HG03045 (cell line): Measurements from ENCODE around the gene KIAA2012.

Experiments used
- ATAC-seq: cut with Tn5 transposase; IDR thresholded peaks from one replicate; pipeline ENCODE4 v1.9.1; 2021; ENCODE audit warnings: mild to moderate bottlenecking, moderate library complexity; ENCODE audit not compliant: unreplicated experiment

The KIAA2012 gene

DNA sequence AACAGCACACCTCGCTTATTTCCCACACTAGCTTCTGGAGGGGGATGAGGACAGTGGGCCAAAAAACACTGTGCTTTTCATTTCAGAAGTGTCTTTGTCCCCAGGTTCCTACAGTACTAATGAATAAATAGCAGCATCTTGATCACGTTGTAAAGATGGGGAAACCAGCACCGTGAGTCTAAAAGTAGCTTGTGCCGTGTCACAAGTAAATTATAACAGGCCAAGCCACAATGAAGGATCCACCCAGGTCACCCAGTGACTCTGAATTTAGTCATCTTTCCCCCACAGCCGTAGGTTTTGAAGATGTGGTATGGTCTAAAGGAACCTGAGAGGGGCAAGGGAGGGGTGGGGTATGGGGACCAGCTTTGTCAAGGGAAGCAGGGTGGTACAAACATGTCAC lies 30.6 kb upstream of the KIAA2012 start:
- ATAC-seq: no peak

DNA sequence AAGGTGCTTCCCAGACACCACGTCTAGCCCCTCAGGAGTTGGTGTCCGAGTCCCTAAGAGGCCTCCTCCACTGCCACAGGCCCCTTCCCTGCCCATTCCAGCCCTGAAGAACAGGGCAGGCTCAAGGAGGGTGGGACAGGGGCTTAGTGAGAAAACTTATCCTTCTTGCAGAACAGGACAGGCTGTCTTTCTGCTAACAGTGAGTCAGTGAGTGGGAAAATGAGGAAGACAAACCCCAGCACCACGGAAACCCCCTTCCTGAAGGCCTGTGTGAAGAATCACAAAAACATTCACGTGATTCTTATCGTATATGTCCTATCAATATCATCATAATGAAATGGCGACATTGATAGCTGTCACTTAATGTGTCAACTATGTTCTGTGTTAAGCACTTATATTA lies 29.6 kb upstream of the KIAA2012 start:
- ATAC-seq: no peak

DNA sequence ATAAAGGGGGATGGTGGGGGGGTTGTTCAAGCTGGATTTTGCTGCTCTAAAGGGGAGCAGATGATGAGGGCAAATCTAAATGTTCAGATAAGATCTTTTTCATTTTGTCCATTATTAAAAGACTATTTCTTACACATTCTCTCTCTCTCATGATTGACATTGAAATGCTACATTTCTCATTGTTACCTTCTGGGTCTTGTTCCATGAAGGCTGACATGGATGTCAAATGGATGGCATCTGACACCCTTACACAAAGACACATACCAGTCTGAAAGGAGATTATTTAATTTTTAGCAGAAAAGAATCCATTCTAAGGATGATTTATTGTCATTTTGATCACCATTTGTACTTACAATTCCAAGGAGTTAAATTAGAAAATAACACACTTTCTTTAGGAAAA lies 28.3 kb upstream of the KIAA2012 start:
- no peak for ATAC-seq

DNA sequence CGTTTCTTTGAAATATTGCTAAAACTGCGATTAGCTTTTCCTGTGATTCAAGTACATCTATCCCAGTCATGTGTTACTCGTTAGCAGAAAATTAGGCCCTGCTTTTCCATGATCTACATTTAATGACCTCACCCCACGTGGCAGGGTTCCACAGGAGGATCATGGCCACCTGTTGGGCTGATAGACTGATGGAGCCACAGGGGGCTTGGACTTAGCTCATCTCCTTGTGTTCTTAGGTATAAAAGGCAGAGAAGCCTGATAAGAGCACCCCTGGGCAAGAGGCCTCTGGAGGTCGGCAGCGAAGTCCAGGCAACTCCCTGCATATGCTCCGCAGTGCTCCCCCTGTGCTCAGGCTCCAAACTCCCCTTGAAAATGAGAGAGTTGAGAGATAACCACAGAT lies 26.5 kb upstream of the KIAA2012 start:
- ATAC-seq: no peak

DNA sequence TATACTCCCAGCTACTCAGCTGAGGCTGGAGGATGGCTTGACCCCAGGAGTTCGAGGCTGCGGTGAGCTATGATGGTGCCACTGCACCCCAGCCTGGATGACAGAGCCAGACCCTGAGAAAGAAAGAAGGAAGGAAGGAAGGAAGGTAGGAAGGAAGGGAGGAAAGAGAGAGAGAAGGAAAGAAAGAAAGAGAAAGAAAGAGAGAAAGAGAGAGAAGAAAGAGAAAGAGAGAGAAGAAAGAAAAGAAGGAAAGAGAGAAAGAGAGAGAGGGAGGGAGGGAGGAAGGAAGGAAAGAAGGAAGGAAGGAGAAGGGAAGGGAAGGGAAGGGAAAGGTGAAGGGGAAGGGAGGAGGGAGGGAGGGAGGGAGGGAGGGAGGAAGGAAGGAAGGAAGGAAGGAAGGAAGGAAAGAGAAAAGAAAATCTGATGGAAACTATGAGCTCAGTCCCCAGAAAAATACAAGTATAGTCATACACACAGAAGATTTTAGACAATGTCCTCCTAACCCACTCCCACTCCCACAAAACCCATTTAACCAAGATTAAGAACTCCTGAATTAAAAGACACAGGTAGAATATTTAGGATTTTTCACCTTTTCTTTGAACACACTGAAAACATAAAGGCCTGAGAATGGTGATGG lies 23.8 kb upstream of the KIAA2012 start:
- ATAC-seq: no peak

DNA sequence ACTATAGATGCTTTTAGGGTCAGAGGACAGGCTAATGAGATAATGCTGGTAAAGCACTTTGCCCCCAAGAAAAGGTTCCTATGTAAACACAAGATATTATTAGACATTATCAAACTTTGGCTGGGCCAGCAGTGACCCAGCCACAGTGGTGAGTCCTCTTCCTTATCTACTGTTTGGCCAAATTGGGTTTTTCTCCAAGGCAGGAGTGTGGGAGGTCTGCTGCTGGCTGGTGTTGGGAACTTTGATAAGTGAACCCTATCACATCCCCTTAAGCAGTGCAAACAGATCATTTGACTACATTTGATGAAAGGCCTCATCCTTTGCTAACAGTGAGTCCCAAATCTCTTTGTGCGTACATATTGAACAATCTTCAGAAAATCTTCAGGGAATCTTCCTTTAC lies 23.2 kb upstream of the KIAA2012 start:
- no peak for ATAC-seq

DNA sequence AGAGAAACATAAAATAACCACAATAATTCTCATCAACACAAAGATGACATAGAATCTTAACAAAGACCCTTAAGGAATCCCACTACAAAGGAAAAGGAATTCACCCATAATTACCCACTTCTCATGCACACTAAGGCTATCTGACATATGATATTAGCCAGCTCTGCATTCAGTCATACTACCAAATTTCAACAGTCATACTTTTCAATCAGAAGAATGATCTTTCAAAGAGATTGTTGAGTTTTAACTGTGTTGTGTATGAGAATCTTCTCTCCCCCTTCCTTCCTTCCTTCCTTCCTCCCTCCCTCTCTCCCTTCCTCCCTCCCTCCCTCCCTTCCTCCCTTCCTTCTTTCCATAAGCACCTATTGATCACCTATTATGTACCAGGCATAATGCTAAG lies 22.4 kb upstream of the KIAA2012 start:
- ATAC-seq: no peak

DNA sequence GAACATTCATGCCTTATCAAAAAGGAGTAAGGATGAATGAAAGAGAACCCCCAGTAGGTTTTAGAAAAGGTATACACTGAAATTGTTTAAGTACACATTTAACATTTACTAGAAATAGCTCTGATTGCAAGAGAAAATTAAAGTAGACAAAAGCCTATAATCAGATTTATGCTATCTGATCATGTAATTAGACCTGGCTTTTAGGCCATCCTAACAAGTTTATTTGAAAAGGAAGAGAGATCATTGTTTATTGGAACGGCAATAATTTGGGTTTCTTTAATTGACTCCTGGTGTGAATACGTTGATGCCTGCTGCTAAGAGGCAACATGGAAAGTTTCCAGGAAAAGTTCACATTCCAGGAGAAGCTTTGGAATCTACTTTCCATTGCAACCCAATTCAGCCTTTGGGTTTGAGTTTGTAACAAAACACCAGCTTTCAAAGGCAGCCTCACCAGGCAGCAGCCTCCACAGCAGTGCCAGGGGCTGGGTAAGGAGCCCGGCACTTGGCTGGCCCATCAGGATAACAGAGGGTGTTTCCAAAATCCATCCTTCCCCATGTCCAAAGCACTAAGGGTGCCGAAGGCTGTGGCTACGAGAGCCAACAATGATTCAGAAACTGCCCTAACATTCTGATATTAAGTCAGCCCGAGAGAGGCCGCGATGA lies 21.4 kb upstream of the KIAA2012 start:
- ATAC-seq: no peak

DNA sequence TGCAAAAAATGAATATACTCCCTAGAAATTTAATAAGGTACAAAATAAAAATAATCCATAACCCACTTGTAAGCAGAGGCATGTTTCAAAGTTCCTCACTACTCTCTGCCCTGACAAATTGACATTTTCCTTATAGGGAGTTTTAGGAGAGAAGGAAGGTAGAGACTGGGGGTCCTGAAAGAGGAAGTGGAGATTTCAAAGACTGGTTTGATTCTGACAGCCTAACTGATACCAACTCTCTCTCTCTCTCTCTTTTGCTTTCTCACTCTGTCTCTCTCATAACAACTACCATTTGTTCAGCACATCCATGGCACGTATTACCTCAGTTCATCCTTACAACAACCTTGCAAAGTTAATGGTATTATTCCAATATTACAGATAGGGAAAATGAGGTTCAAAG lies 20.8 kb upstream of the KIAA2012 start:
- ATAC-seq: no peak

DNA sequence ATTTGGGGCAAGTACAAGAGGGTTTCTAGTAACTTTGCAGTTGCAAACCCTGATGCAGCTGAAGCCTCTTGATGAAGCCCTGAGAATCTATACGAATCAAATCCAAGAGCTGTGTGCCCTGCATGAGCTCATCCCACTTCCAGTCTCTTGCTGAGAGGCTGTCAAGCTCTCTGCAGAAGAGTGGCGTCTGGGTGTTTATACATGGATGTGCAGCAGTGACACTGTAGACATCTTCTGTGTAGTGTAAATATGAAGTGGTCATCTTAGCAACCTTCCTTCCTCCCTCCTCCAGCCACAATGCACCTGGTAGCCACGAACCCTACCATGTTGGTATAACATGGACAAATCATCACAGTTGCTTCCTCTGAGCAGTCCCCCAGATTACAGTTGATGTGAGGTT lies 18.4 kb upstream of the KIAA2012 start:
- no peak for ATAC-seq

DNA sequence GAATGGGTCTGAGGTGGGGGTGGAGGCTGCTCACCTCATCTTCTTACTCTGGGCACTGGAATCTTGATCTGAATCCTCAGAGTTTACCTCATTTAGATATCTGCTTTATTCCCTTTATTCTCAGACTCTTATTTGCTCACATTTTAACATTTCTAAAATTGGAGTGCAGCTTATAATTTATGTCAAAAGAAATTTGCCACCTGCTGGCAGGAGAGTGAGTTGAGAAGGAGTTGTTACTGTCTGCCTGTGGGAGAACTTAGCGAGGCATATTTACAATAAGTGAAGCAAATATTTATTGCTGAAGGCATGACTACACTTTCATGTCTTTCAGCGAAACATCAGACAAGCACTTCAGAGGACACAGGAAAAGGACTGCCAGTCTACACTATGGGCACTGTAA lies 16.4 kb upstream of the KIAA2012 start:
- no peak for ATAC-seq

DNA sequence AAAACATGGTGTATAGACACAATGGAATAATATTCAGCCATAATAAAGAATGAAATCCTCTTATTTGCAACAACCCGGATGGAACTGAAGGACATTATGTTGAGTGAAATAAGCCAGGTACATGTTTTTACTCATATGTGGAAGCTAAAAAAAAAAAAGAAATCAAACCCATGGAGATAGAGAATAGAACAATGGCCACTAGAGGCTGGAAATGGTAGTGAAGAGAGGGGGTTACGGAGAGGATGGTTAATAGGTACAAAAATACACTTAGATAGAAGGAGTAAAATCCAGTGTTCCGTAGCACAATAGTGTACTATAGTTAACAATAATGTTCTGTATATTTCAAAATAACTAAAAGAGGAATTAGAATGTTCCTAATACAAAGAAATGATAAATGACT lies 12.8 kb upstream of the KIAA2012 start:
- ATAC-seq: no peak

DNA sequence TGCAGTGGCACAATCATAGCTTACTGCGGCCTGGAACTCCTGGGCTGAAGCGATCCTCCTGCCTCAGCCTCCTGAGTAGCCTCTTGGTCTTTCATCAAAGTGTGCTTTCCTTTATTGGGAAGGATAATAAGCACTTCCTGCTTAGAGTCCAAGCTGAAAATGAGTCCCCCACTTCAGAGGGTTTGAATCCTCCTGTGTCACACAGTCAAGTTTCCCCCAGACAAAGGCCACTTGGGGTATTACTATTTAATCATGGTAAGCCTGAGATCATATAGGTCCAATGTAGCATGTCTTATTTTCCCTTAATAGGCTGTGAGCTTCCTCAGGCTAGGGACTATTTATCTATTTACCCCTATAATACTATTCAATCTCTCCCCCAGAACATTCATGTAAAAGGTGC lies 11.4 kb upstream of the KIAA2012 start:
- no peak for ATAC-seq

DNA sequence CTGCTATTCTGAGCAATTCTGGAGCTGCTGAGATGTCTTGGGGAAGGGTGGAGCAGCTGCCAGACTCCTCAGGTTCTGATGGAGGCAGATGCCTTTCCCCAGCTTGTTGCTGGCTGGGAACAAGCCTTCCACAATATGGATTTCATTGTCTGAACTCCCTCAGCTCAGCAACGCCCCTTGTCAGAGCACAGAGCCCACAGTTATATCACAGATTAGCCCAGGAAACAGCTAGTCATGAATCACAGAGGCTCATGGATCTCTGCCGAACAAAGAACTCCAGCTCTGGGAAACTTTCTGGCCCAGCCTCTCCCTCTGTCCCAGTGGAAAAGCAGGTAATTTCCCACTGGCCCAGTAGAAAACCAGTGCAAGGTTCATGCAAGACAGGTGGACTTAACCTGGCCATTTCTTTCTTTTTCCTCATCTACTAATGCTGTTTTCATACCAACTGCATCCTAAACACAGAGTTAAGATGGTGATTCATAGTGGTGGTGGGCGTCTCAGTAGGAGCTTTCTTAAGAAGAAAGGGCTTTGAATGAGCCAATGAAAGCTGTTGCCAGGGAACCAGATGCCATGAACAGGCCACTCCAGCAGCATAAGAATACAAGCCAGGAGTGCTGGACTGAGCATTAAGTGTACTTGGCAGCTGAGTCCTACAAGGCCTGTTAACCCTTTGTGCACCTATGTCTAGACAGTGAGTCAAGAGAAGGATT lies 8.7 kb upstream of the KIAA2012 start:
- ATAC-seq: no peak

DNA sequence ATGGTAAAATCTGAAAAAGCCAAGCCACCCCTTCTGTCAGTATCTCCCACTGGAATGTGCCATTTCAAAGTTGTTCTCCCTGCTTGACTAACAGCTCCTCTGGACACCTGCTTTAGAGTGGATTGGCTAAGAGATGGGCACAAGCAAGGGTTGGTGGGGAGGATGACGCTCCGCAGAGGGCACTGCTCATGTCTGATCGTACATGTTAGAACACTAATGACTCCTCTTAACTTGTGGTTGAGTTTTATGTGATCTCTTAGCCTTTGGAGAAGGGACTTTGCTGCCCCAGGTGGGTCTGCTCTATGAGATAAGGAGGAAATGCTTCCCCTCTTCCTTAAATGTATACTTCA lies 8.2 kb upstream of the KIAA2012 start:
- ATAC-seq: no peak

DNA sequence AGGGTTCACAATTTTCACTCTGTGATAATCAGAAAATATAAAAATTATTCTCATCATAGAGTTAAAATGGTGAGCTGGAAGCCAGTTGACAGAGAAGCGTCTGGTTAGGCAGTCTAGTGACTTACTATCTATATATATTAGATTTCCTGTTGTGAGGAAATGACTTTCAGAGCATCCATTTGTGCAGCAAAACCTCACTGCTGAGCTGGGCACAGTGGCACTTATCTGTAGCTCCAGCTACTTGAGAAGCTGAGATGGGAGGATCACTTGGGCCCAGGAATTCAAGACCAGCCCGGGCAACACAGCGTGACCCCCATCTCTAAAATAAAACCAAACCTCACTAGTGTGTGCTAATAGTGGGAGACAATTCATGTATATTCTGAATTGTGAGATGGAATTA lies 7.2 kb upstream of the KIAA2012 start:
- ATAC-seq: no peak

DNA sequence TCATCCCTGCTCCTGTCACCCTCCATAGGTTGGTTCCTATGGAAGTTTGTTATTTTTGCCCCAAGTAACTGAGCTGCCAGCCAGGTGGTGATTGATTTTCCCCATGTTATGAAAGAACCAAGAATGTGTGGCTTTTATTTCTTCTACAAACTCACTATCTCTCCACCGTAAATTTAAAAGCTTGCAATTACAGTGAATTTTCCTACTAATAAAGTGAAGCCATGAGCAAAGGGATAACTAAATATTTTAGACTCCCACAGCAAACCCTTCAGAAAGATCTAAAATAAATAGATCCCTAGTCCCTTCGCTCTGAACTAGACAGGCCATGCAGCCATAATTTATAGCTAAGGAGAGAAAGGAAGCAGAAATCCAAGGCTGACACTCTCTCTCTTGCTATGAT lies 6.2 kb upstream of the KIAA2012 start:
- no peak for ATAC-seq

DNA sequence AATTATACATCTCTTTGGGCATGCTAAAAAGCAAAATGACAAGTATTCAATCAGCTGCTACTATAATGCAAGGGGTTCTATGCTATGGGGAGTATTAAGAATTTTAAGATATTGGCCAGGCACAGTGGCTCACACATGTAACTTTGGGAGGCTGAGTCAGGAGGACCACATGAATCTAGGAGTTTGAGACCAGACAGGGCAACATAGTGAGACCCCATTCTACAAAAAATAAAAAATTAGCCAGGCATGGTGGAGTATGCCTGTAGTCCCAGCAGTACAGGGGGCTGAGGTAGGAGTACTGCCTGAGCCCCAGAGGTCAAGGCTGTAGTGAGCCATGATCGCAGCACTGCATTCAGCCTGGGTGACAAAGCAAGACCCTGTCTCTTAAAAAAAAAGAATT lies 5.5 kb upstream of the KIAA2012 start:
- ATAC-seq: no peak

DNA sequence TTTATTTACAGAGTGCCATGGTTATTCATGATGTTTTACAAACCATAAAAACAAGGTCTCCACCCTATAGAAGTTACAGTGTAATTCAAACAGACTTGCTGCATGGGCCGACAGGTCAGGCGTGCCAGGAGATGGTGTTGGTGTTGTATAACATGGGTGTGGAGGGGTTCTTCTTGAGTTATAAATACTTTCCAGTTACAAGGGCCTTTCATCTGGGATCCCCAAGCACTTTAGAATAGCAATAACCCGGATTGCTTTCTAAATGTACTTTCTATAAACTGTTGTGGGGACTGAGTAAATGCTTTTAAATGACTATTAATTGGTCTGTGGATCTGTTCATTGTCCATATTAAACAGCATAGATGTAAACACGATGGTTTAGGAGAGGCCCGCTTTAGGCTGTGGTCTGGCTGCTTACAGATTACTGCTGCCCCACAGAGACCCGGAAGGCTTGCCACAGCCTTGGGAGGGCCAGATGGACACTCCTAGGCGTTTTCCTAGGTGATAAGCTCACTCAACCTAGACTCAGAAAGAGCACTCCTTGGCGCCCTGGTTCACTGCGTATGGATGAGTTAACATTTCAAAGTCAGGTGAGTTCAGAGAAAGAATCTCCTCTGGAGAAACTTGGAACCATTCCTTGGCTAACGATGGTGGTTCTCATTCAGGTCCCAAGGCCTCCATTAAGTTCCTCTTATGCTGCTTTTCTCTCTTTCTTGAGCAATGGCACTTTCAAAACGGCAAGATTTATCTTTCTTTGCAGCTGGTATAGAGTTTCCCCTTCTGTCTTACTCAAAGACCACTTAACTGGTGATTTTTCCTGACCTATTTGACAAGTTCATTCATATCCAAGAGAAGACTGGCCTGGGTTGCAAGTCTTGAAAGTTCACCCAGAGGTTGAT lies 3.6 kb upstream of the KIAA2012 start:
- no peak for ATAC-seq

DNA sequence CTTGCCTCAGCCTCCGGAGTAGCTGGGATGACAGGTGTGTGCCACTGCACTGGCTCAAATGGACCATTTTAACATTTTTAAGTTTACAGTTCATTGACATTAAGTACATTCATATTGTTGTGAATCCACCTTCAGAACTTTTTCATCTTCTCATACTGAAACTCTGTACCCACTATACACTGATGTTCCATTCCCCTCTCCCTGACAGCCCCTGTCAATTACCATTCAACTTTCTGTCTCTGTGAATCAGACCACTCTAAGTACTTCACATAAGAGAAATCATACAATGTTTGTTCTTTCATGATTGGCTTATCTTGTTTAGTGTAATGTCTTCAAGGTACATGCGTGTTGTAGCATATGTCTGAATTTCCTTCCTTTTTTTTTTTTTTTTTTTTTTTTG lies 1.9 kb upstream of the KIAA2012 start:
- ATAC-seq: no peak

DNA sequence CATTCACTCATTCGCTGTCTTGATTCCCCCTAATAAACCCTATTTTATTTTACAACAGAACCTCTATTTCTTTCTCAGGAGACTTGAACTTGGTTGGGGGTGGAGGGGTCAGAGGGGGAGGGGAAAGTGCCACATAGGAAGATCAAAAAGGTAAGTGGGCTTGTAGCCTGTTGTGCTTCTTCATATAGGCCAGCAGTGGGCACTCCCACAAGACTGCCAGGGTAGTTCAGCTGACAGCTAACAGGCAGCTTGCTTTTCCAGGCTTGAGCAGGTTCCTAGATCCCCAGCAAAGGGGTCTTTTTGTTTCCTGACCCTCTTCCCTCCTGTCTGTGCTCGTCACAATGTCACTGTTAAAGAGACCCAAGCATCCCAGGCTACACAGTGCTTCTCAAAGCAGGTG lies 829 bp upstream of the KIAA2012 start:
- ATAC-seq: no peak

DNA sequence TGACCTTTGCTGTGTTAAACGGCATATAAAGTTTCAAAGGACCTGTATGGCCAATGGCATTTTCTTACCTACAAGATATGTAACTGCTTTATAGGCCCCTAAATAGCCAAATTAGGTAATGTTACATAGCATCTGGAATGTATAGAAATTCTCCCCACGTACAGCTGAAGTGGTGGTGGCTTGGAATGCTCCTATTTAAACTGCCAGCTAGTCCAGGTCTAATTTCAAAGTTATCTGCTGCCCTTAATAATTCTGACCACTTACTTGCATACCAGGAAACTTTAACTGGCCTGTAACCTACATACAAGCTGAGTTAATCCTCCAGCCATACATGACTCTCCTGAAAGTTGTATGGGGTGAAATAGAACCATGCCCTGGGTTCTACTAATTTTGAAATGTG lies 1.3 kb downstream of the KIAA2012 start:
- no peak for ATAC-seq
